DMS114 treated with DMSO at 0.1 percent for 48 hours (cell line): ENCODE measurements around the gene PWWP2A.

ENCODE experiments used
- DNase-seq: peaks from one replicate; lab custom pipeline; 2025; ENCODE audit not compliant: unreplicated experiment; lab: John Stamatoyannopoulos, UW

PWWP2A gene

DNA sequence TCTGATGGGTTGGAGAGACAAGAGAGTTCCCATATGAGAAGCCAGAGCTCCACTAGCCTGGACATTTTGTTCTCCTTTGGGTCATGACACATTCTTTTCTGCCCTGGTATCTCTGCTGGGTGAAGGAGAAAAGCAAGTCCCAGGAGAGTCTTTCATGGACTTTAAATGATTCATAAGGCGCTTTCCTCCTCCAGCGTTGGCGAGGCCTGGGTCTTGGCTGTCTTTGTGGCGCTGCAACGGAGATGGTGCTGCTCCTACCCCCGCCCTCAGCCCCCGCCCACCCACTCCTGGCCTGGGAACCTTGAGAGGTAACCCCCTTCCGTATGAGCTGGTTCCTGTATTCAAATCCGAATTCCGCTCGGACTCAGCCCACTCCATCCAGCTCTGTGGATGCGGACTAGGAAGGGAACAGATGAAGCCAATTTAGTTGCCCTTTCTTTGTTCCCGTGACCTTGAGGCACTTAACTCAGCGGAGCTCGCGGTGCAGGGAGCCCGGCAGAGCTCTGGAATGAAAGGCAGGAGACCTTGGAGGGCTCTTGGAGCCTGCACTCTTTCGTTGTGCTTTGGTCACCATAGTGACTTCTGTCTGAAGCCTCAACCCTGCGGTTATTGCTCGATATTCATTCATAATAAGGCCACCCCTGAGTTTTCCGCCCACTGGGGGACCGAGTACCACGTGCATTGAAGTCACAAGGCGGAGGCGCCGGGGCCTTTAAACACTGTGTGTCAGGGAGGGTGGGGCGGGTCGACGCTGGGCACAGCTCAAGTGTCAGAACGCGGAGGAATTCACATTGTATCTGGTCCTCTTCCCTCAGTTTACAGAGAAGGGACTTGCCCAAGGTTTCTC is 14.0 kb upstream of the PWWP2A start:
- no peak for DNase-seq

GRCh38 chr5:160129841-160130240 is 10.6 kb upstream of the PWWP2A start:
- no peak for DNase-seq

DNA sequence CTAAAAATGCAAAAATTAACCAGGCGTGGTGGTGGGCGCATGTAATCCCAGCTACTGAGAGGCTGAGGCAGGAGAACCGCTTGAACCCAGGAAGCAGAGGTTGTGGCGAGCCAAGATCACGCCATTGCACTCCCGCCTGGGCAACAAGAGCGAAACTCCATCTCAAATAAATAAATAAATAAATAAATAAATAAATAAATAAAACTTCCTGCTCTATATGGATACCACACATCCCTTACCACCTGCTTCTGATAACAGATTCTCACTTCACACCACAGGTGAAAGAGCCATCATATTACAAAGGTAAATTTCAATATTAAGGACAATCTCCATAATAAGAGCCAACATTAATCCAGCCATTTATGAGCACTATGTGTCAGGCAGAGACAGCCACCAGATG is 9.4 kb upstream of the PWWP2A start:
- DNase-seq: no peak

GRCh38 chr5:160119905-160120266 is 636 bp upstream of the PWWP2A start:
- DNase-seq: no peak

DNA sequence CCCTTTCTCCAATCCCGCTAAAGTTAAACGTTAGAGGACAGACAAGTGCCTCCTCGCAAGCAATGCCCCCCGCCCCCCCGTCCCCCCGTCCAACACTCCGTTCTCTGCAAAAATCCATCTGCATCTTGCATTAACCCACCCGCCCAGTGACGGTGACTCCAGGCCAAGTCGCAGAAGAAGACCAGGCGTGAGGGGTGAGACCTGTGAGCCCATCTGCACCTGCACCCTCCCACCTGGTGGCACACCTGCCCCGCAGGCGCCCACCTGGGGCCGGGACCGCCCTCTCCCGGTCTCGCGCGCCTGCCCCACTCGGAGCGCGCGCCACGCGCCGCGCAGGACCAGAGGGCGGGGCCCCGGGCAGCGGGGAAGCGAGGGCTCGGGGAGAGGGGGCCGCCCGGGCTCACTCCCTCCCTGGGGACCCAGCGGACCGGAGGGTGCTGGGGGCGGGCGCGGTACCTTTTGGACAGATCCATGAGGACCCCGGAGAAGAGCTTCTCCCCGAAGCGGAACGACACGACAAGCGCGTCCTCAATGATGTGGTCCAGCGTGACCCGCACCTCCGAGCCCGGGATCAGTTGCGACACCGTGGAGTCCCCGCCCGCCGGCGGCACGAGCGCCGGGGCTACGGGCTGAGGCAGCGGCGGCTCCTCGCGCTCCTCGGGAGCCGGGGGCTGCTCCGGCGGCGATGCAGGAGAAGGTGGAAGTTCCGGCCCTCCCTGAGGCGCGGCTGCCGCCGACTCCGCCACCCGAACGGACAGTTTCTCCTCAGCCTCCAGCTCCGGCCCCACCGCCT is 705 bp downstream of the PWWP2A start:
- no peak for DNase-seq

DNA sequence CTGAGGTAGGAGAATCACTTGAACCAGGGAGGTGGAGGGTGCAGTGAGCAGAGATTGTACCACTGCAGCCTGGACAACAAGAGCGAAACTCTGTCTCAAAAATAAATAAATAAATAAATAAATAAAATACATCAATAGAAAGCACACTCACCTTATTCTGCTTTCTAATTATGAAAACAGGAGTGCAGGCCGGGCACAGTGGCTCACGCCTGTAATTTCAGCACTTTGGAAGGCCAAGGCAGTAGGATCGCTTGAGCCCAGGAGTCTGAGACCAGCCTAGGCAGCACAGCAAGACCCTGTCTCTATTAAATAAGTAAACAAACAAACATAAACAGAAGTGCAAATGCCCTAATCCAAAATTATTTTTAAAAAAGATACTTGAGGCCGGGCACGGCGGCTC is 2.3 kb downstream of the PWWP2A start:
- no peak for DNase-seq

GRCh38 chr5:160108124-160108523 is 11.1 kb downstream of the PWWP2A start:
- no peak for DNase-seq

DNA sequence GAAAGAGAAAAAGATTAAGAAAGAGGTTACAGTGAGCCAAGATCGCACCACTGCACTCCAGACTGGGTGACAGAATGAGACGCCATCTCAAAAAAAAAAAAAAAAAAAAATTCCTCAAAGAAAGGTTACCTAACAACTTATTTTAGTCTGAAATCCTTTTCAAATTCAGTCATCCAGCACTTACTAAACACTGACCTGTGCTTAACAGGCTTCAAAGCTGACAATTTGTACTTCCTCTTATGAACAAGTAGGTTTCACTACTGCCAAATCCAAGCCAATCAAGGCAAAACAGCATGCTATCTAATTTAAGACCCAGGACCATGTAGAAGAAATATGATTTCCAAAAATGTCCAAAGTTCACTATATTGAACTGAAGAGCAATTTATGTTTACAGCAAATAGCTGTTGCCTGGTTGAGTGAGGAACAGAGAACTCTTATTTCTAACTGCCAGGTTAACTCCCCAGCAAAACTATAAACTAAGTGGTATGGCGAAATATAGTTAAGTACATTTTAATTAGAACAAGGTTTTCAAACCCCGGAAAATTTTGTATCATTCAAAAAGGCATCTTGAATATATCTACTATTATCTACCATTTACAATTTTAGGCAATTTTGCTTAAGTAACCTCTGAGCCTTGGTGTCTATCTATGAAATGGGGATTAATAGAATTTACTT is 13.4 kb downstream of the PWWP2A start:
- no peak for DNase-seq

DNA sequence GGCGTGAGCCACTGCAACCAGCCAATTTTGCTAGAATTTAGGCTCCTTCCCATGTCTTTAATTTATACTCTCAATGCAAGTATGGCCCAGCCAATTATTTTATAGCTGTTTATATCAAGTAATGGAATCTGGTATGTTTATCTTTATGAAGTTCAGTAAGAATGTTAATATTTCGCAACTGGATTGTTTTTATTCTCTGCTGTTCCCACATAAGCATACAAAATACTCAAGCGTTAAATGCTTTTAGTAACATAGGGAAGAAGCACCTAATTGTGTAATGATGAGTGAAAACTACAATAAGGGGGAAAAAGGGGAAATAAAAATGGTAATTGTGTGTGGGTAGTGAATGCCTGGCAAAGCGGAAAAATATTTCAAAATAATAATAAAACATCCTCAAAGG is 21.3 kb downstream of the PWWP2A start:
- no peak for DNase-seq

DNA sequence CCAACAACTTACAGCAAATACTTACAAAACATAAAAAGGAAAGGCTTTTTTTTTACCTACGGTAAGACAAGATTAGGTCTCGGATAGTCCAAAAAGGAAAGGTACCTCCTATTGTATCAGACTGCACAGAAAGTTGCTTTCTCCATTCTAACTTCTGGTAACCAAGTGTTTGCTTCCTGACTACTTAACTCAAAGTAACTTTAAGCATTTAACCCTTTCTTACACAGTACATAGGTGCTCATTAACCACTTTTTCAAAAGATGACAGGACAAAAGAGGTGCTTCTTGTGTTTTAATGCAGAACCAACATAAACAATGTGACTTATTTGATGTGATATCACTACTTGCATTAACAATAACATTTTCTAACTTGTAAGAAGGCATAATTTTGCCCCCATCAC is 23.1 kb downstream of the PWWP2A start:
- DNase-seq: no peak

DNA sequence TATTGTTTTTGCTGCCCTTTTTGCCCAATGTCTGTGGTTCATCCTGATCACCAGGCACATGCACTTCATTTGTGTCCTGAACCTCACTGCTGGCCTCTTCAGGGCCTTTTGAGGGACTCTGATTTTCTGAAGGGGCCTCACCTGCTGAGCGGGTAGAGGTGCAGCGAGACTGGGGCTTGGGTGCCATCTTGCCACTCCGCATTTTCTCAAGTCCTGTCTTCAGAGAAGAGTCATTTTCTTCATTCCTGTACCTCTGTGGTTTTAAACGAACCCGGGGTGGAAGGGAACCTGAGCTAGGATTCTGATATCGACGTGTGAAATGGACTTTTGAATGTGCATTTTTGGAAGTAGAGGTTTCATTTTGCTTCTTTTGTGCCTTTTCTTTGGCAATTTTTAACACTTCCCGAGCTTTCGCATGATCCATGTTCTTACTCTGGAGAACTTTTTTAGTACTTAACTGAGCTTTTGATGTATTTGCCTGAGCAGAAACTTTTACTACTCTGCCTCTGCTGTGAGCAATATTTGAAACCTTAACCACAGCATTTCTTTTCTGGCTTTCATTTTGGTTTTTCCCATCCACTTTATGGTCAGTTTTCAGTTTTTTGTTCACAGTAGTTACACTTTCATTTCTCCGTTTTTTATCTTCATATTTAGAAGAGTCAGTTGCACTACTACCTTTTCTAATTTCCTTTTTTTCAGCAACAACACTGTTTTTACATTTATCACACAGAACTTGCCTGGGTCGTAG is 26.1 kb downstream of the PWWP2A start:
- DNase-seq: no peak

- DNase-seq: no peak
These were observed 26.7 kb downstream of the PWWP2A start for GRCh38 chr5:160092514-160092913.

- DNase-seq: no peak
These were observed 29.2 kb downstream of the PWWP2A start for GRCh38 chr5:160090059-160090458.

GRCh38 chr5:160089531-160089930 is 29.7 kb downstream of the PWWP2A start:
- DNase-seq: no peak

DNA sequence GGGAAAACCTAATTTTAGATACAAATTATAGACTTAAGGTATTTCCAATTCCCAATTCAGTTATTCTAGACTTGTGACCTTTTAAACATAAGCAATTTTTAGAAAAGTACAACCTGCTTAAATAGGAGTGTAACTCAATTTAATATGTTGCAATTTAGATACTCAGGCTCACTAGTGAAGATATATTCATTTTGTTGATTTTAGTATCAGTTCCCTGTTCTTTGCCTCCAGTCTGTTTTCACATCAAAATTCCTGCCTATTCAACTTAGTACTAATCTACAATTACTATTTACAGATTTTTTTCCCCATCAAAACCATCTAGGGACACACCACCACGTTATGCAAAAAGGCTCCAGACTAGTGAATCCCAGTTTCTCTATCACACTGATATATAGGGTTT is 30.4 kb downstream of the PWWP2A start:
- DNase-seq: no peak

GRCh38 chr5:160087199-160087598 is 32.1 kb downstream of the PWWP2A start:
- DNase-seq: no peak

- no peak for DNase-seq
These were observed 35.1 kb downstream of the PWWP2A start for GRCh38 chr5:160084144-160084543.

DNA sequence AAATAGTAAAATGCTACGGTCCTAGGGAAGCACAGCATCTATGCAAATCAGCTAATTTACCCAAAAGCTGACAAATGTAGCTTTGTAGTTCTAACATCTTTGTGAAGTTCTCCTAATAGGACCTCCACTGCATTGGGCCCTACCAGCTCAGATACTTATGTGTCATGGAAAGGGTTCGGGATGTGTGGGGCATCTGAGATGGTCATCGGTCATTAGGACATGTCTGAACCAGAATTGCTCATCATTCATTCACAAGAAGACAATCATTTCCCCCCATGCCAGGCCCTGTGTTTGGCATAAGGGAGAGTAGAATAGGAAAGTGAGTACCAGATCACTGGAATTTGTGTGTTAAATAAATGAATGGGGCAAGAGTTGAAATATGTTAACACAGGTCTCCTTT is 35.7 kb downstream of the PWWP2A start:
- no peak for DNase-seq

DNA sequence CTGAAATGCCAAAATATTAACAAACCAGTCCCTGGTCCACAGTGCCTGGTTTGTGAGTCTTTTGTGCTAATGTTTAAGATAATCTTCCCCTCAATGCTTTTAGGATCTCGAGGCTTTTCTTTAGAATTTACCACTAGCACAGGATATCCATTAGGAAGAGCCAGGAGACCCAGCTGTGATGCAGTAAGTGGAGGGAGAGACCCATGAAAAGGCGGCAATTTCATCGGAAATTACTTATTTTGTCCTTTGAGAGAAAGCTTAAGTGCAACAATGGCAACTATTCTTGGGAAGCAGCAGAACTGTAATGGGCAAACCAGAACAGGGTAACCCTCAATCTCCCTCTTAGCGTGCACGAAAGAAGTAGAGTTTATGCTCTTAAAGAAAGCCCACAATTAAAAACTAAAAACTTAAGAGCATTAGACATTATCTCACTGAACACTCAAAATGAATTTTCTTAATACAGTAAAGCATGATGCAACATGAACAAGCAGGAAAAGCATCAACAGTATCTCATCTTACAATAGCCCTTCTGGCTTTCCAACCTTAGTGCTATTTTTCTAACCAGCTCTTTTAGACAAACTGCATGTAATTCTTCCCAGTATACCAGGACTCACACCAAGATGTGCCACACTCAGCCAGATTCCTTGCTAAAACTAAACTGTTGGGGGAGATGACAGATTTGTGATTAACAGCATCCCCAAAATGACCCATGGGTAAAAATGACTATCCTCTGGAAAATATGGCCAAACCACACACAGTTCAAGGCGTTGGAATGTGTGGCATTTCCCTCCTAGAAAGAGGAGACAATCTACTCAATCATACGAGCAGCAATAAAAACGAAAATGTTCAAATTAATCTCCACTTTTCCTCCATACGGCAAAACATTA is 36.4 kb downstream of the PWWP2A start:
- no peak for DNase-seq

GRCh38 chr5:160081495-160081894 is 37.8 kb downstream of the PWWP2A start:
- no peak for DNase-seq
